Sigmoid colon (tissue), 7 donors: ENCODE results near the gene PEAR1. TPM values are rescaled to one million over a fixed set of nuclear protein-coding genes. Genes with fewer than 3 reads are reported as not detected.

ENCODE experiments used
- DNase-seq: peaks from one replicate; pipeline ENCODE4 v3.0.0-alpha.2; 2019
- H3K27ac ChIP-seq, 4 donors: fragments of 200-600 bp; sonication (generic); one replicate each; pipeline ENCODE4 v1.5.1; 2016 to 2019; ENCODE audit warnings: mild to moderate bottlenecking in 1 of 4
- H3K27me3 ChIP-seq, 3 donors: fragments of 200-600 bp; sonication (generic); one replicate each; pipeline ENCODE4 v1.5.1; 2019; ENCODE audit warnings: mild to moderate bottlenecking in 1 of 3
- H3K36me3 ChIP-seq, 4 donors: fragments of 200-600 bp; sonication (generic); one replicate each; pipeline ENCODE4 v1.5.1; 2016 to 2019
- H3K4me1 ChIP-seq, 4 donors: fragments of 200-600 bp; sonication (generic); one replicate each; pipeline ENCODE4 v1.5.1; 2017 to 2019
- H3K4me3 ChIP-seq, 4 donors: fragments of 200-600 bp; sonication (generic); one replicate each; pipeline ENCODE4 v1.5.1; 2017 to 2019; ENCODE audit warnings: mild to moderate bottlenecking in 2 of 4, moderate library complexity in 1 of 4
- H3K9me3 ChIP-seq, 4 donors: fragments of 200-600 bp in 3 of 4; sonication (generic) in 3 of 4; one replicate each; pipeline versions ENCODE4 v1.5.1 to v1.6.1; 2013 to 2019
- EP300 ChIP-seq, 4 donors: sonication (generic); formaldehyde crosslinking; IDR thresholded peaks; one replicate each; pipeline ENCODE4 v1.6.1; 2017; ENCODE audit warnings: antibody characterized with exemption in 4 of 4
- POLR2A ChIP-seq, 2 donors: fragments of 450-650 bp; IDR thresholded peaks; one replicate each; pipeline ENCODE4 v1.6.1; 2016; ENCODE audit warnings: antibody characterized with exemption in 2 of 2, mild to moderate bottlenecking in 2 of 2, moderate library complexity in 2 of 2
- POLR2AphosphoS5 ChIP-seq, 4 donors: sonication (generic); formaldehyde crosslinking; IDR thresholded peaks; one replicate each; pipeline ENCODE4 v1.6.1; 2017; ENCODE audit warnings: antibody characterized with exemption in 4 of 4
- WGBS, 2 donors: extraction: QIAGEN DNeasy Blood & Tissue Kit; methylation state at CpG; one replicate each; pipeline ENCODE4 v1.1.7; 2013; 5-methylcytosine and 5-hydroxymethylcytosine counted together
- intact Hi-C: fragments of 100-400 bp; cut with DNase I; formaldehyde crosslinking; loops from one replicate; pipeline ENCODE4 v1.15.1; 2023
- polyA plus RNA-seq, 3 donors: library from polyadenylated mRNA; stranded (reverse); fragments of 200-250 nt; gene quantifications; one replicate each; pipeline ENCODE4 v1.2.3, GENCODE V29; 2013
- total RNA-seq, 4 donors: library from RNA; depleted of rRNA; stranded (reverse); fragments of >200 nt; gene quantifications; one replicate each; pipeline ENCODE4 v1.1.0, GENCODE V29; 2016
- TF ChIP-seq, protein P1 (sequence below), 4 experiments: fragments of 450-650 bp in 3 of 4; fragments of 200-600 bp in 1 of 4; IDR thresholded peaks; one replicate each; pipeline ENCODE4 v1.5.1; 2016 to 2019; ENCODE audit warnings: antibody characterized with exemption in 4 of 4, mild to moderate bottlenecking in 3 of 4, moderate library complexity in 2 of 4
- donor health status: healthy with polysubstance abuse.
- donor health status: Bipolar disorder and iron deficiency.
- donor health status: healthy.

Gene PEAR1
- total and polyA plus RNA-seq, 7 donors: under 0.01 to 8.3 (median 3.8) TPM

DNA sequence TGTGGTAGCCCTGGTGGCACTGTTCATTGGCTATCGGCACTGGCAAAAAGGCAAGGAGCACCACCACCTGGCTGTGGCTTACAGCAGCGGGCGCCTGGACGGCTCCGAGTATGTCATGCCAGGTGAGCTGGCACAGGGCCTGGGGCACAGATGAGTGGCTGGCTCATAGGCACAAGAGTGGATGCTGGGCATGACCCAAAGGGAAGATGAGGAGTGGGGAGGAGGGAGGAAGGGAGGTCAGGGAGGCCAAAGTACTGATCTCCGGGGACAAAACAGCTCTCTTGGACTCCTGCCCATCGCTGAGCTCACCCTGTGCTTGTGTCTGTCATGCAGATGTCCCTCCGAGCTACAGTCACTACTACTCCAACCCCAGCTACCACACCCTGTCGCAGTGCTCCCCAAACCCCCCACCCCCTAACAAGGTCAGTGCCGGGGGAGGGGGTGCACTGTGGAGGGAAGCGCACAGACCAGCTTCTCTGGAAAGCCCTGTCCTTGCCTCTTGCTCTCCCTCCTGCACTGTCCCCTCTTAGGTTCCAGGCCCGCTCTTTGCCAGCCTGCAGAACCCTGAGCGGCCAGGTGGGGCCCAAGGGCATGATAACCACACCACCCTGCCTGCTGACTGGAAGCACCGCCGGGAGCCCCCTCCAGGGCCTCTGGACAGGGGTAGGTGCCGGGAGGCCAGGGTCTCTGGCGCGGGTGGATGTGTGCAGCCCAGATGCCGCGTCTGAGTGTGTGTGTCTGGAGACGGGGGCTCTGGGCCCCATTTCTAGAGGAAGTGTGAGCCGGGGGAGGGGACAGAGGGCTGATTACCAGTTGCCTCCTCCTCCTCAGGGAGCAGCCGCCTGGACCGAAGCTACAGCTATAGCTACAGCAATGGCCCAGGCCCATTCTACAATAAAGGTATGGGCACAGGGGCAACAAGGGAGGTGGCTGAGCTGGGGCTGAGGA, 19.6 kb downstream of the PEAR1 start:
- peaks cover 0 to 4% (median 0%) of the 10 kb centered on the region in 4 donors for H3K36me3 ChIP-seq
- H3K9me3 ChIP-seq: no peaks in the 10 kb centered on the region
- DNase-seq: no peak
- H3K27me3 ChIP-seq: peaks cover 0 to 15% (median 6%) of the 10 kb centered on the region in 3 donors
- H3K27ac ChIP-seq: no peak overlapping the region
- intact Hi-C loops: loop anchor here (5.0 kb wide), 1 partner anchor 159 kb away; no protein-coding TSS in a partner anchor
- no peaks in the 10 kb centered on the region for H3K4me1 ChIP-seq
- 55 to 78% methylated on average over 23 to 24 of the region's 24 CpGs for WGBS, 2 donors
- no peak for TF ChIP-seq POLR2AphosphoS5 (IDR thresholded peaks at IDR 0.05)
- TF ChIP-seq, protein P1, sequence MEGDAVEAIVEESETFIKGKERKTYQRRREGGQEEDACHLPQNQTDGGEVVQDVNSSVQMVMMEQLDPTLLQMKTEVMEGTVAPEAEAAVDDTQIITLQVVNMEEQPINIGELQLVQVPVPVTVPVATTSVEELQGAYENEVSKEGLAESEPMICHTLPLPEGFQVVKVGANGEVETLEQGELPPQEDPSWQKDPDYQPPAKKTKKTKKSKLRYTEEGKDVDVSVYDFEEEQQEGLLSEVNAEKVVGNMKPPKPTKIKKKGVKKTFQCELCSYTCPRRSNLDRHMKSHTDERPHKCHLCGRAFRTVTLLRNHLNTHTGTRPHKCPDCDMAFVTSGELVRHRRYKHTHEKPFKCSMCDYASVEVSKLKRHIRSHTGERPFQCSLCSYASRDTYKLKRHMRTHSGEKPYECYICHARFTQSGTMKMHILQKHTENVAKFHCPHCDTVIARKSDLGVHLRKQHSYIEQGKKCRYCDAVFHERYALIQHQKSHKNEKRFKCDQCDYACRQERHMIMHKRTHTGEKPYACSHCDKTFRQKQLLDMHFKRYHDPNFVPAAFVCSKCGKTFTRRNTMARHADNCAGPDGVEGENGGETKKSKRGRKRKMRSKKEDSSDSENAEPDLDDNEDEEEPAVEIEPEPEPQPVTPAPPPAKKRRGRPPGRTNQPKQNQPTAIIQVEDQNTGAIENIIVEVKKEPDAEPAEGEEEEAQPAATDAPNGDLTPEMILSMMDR (IDR thresholded peaks at IDR 0.05): no peak
- TF ChIP-seq POLR2A (IDR thresholded peaks at IDR 0.05): no peak
- TF ChIP-seq EP300 (IDR thresholded peaks at IDR 0.05): no peak
- no peak overlapping the region for H3K4me3 ChIP-seq

DNA sequence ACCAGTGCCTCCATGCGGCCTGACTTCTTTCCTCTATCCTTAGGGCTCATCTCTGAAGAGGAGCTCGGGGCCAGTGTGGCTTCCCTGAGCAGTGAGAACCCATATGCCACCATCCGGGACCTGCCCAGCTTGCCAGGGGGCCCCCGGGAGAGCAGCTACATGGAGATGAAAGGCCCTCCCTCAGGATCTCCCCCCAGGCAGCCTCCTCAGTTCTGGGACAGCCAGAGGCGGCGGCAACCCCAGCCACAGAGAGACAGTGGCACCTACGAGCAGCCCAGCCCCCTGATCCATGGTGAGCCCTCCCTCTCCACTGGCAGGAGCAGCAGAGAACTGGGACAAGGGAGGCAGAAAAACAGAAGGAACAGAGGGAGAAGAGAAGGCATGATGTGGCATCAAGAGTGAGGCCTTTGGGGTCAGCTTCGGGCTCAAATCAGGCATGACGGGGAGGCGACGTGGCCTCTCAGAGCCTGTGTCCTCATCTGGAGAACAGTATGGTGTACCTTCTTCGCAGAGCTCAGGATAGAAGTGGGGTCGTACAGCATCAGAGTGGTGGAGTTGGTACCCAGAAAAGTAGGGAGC, 20.4 kb downstream of the PEAR1 start:
- Histone ChIP-seq H3K4me1 (no peaks in the 10 kb centered on the region), H3K36me3 (peaks cover 0 to 4% (median 0%) of the 10 kb centered on the region in 4 donors), H3K9me3 (no peaks in the 10 kb centered on the region), H3K27me3 (peaks cover 0 to 15% (median 6%) of the 10 kb centered on the region in 3 donors), H3K27ac (no peak overlapping the region), H3K4me3 (no peak overlapping the region)
- whole genome bisulfite sequencing, 2 donors: 83 to 92% methylated on average over 13 of the region's 13 CpGs
- DNase-seq: no peak
- intact Hi-C loops: loop anchor here (5.0 kb wide), 1 partner anchor 158 kb away; no protein-coding TSS in a partner anchor
- TF ChIP-seq POLR2A (IDR thresholded peaks at IDR 0.05) (no peak), POLR2AphosphoS5 (IDR thresholded peaks at IDR 0.05) (no peak), EP300 (IDR thresholded peaks at IDR 0.05) (no peak)
- TF ChIP-seq, protein P1 (IDR thresholded peaks at IDR 0.05): no peak

DNA sequence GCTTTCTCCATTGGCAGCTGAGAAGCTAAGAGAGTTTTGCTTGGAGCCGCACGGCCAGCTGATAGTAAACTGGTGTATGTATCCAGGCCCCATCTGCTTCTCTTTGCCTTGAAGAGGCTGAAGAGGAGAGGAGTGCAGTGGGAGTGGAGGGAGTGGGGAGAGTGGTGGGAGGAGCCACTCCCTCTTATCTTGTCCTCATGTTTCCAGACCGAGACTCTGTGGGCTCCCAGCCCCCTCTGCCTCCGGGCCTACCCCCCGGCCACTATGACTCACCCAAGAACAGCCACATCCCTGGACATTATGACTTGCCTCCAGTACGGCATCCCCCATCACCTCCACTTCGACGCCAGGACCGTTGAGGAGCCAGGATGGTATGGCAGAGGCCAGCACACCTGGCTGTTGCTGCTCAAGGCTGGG, 20.9 kb downstream of the PEAR1 start:
- no peak overlapping the region for H3K27ac ChIP-seq
- no peaks in the 10 kb centered on the region for H3K4me1 ChIP-seq
- no peak overlapping the region for H3K4me3 ChIP-seq
- intact Hi-C loops: loop anchor here (5.0 kb wide), 1 partner anchor 158 kb away; no protein-coding TSS in a partner anchor
- peaks cover 0 to 4% (median 0%) of the 10 kb centered on the region in 4 donors for H3K36me3 ChIP-seq
- DNase-seq: no peak
- WGBS, 2 donors: 80 to 83% methylated on average over 9 of the region's 9 CpGs
- no peaks in the 10 kb centered on the region for H3K9me3 ChIP-seq
- peaks cover 0 to 16% (median 6%) of the 10 kb centered on the region in 3 donors for H3K27me3 ChIP-seq
- no peak for TF ChIP-seq POLR2AphosphoS5 (IDR thresholded peaks at IDR 0.05)
- TF ChIP-seq, protein P1 (IDR thresholded peaks at IDR 0.05): no peak
- no peak for TF ChIP-seq POLR2A (IDR thresholded peaks at IDR 0.05)
- no peak for TF ChIP-seq EP300 (IDR thresholded peaks at IDR 0.05)

DNA sequence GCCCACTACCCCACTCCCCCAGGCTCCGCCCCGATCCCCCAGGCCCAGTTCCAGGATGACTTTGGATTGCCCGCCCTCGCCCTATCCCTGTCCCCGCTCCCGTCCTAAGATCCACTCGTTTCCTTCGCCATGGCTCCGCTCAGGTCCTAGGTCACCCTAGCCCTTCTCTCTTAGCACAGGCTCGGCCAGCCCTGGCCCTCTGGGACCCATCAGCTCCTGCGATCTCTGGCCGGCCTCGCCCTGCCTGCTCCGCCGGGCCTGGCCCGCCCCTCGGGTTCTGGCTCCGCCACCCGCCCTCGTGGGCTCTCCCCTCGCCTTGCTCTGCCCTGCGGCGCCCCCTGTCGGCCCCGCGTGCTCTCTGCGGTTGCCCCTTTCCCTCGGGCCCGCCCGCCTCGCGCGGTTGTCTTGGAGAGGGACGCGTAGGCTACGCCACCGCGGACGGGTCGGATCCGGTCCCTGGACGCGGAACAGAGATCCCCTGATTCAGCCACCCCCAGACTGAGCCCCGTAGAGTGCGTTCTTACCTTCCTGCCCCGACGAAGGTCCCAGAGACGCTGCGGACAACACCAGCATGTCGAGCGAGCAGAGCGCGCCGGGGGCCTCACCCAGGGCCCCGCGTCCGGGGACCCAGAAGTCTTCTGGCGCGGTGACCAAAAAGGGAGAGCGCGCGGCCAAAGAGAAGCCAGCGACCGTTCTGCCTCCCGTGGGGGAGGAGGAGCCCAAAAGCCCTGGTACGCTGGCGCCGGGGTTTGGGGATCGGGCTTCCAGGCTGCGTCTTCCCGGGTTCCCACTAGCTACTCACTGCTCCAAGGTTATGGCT, 26.9 kb downstream of the PEAR1 start, which contains the start of gene LRRC71:
Gene LRRC71 (plus strand): TSS at position 400 of the 820 bp plus-strand sequence. CDS start 172 bp downstream, at position 572.
- peak; percentile 85 for DNase-seq
- intact Hi-C loops: loop anchor here (1.0 to 10.0 kb wide), 2 partner anchors 28 to 86 kb away; no protein-coding TSS in a partner anchor
- H3K27ac ChIP-seq: no peak within 1 kb of the TSS
- H3K36me3 ChIP-seq: peaks cover 0 to 4% (median 0%) of the 10 kb centered on the region in 4 donors
- no peak for TF ChIP-seq POLR2A (IDR thresholded peaks at IDR 0.05)
- TF ChIP-seq, protein P1 (IDR thresholded peaks at IDR 0.05): peak; percentile 29 to 63 (median 56)
- peaks cover 37 to 61% (median 60%) of the 10 kb centered on the region in 3 donors for H3K27me3 ChIP-seq
- WGBS, 2 donors: 7 to 10% methylated on average over 71 of the region's 71 CpGs
- H3K9me3 ChIP-seq: no peaks in the 10 kb centered on the region
- peak within 1 kb of the TSS in 2 of 4 donors; percentile 7 to 29 for H3K4me3 ChIP-seq
- H3K4me1 ChIP-seq: peaks cover 0 to 25% (median 23%) of the 10 kb centered on the region in 4 donors
